GM10847 (cell line): Measurements from ENCODE around the gene RBM34.

Experiments
- POLR2A ChIP-seq: IDR thresholded peaks from 2 replicates; pipeline ENCODE4 v1.6.1; 2011; ENCODE audit not compliant: insufficient read length; ENCODE audit errors: extremely low read depth

Gene RBM34

DNA sequence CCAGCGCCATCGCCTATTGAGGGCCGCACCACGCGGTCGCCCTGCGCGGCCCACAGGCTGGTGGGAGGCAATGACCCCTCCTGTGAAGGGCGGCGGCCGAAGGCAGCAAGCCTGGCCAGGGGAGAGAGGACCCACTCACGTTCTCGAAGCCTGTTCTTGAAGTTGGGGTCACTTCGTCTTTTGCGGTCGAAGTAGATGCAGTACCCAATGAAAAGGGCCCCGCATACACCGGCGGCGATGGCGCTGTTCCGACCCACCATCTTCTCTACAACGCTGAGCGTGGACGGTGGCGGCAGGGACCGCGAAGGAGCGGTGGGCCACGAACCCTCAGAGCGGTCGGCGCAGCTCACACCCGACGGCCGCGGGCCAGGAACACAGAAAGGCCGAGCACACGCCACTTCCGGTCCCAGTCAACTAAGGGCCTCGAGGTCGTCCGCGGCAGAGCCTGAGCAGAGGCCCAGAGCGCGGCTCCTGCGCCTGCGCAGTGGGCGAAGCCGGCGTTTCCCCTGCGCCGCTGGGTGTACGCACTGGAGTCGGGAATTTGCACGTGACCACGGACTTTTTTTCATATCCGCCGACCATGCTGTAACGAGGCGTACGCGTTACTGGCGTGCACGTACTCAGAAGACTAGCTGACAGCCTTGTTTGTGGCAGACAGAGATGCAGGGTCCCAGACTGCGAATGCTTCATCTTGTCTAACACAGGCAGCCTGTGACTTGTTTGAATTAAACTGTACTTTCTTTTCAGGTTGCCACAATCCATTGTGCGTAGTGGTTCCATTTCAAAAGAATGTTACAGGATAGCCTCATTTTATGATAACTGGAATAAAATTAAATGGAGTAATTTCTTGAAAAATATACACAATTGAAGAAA lies 32.4 kb downstream of the RBM34 start, which contains the start of gene TOMM20:
Gene TOMM20, minus strand, starts transcription at position 382 of the 873 bp plus-strand sequence. Its CDS starts 122 bp downstream, at position 260.
- TF ChIP-seq POLR2A: peak; percentile 94

DNA sequence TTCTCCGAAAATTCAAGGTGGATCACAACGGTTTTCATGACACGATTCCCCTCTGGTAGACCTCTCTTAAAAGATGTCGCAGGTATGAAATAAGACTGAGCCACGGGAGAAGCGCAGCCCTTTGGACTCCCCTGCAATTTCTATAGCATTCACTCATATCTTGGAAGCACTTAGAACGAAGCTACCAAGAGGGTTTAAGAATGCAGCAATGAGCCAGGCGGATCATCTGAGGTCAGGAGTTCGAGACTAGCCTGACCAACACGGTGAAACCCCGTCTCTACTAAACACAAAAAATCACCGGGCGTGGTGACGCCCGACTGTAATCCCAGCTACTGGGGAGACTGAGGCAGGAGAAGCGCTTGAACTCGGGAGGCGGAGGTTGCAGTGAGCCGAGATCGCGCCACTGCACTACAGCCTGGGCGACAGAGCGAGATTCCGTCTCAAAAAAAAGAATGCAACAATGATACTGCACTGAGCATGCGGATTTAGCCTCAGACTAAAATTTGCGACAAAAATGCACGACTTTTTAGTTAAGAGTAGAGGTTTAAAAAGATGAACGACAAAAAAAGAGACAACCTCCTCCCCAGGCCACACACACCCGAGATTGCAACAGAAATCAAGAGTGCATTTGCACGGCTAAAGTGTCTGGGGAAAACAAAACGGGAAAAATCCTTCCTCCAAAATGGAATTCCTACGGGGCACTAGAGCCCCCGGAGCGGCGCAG lies 33.2 kb downstream of the RBM34 start:
- no peak for TF ChIP-seq POLR2A

DNA sequence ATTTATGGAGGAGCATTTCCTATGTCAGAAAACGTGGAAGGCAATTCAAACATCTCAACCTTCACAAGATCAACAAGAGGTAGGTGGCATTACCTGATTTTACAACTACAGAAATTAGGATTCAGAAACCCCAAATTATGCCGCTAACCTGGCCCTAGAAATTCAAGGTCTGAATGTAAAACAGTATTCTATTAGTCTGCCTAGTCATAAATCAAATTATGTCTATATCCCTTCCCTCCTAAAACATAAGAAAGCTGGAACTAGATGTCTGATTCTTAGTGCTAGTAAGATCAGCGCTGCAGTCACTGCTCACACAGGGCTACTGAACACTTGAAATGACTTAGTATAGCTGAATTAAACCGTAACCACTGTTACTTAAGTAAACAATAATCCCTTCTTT lies 33.8 kb downstream of the RBM34 start:
- no peak for TF ChIP-seq POLR2A

DNA sequence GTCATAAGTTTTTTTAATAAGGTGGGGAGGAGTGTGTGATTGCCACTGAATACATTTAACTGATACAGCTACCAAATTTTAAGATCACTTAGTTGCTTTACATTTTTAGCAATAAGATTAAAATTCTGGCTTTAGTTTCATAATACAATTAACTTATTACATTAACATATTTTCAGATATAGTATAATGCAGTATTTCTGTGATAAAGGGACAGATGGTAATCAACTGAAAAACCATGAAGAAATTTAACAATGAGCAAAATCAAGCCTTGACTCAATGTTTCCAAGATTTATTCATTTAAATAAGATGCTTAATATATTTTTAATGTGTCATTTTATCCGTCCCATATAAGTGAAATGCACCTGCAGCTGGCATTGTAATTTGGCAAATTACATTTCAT lies 36.4 kb downstream of the RBM34 start:
- no peak for TF ChIP-seq POLR2A

- TF ChIP-seq POLR2A: no peak
Observed at GRCh38 chr1:235124111-235124510, 36.9 kb downstream of the RBM34 start.

- TF ChIP-seq POLR2A: no peak
Observed at GRCh38 chr1:235122348-235122747, 38.7 kb downstream of the RBM34 start.

GRCh38 chr1:235113183-235113917 lies 47.7 kb downstream of the RBM34 start:
- TF ChIP-seq POLR2A: no peak

DNA sequence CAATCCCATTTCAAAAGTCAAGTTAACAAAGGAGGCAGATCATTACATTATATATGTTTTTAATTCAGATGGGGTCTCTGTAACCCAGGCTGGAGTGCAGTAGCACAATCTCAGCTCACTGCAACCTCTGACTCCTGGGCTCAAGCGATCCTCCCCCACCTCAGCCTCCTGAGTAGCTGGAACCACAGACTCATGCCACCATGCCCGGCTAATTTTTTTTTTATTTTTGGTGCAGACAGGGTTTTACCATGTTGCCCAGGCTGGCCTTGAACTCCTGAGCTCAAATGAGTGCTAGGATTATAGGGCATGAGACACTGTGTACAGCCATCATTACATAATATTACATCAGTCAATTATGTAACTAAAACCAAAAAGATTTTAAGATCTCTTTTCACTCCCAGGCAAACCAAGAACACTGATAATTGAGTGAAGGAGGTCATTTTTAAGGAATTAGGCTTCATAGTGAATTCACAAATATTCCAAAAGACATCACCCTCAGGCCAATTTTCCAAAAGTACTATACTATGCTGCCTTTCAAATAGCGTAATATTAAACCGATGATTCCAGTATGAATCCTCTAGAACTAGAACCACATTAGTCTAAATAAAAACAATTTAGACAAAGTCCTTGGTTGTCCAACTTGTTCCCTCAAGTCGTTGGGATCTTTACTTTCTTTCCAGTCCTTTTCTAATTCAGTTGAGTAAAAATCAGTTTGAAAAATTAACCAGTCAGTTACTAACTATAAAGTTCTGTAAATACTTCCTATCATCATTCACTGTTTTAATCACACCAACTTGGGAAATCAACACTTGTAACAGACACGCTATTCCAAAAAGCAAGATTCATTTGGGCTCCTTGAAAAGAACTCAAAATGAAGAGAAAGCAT lies 48.5 kb downstream of the RBM34 start:
- TF ChIP-seq POLR2A: no peak

DNA sequence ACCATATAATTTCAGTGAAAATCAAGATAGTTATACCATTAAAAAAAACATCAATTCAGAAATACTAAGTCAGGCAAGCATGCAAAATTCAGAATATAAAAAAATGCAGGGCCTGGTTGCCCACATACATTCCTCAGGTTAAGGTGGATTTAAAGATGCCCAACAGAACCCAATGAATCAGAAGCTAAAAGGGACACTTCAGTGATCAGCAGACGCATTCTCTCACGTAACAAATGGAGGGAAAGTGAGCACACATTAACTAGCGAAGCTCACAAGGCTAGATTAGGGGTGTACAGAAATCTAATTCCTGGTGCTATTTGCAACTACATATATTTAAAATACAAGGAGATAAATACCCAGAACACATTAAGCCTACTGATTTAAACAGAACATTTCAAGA lies 49.9 kb downstream of the RBM34 start:
- no peak for TF ChIP-seq POLR2A

DNA sequence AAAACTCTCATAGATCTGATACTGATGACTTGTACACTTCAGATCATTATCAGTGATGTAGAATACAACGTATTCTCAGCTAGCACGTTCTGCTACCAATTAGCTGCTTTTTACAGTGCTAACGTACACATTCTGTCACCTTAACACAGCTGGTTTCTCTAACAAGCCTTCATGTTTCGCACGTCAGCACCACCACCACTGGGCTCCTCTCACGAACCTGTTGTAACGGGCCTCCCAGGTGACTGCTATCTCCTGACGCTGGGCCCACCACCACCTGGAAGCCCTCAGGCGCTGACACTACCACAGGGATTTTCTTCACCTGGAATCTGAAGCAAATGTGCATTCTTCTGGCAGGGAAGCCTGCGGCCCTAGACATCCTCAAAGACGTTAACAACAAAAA lies 52.2 kb downstream of the RBM34 start:
- no peak for TF ChIP-seq POLR2A

DNA sequence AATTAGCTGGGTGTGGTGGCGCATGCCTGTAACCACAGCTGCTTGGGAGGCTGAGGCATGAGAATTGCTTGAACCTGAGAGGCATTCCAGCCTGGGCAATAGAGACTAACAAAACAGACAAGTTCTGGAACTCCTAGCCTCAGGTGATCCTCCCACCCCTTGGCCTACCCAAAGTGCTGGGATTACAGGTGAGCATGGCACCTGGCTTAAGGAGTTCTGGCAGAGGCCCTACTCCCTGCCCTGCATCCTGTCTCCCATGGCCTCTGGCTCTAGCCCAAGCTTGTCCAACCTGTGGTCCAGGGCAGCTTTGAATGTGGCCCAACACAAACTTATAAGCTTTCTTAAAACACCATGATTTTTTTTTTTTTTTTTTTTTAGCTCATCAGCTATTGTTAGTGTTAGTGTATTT lies 52.9 kb downstream of the RBM34 start:
- no peak for TF ChIP-seq POLR2A

DNA sequence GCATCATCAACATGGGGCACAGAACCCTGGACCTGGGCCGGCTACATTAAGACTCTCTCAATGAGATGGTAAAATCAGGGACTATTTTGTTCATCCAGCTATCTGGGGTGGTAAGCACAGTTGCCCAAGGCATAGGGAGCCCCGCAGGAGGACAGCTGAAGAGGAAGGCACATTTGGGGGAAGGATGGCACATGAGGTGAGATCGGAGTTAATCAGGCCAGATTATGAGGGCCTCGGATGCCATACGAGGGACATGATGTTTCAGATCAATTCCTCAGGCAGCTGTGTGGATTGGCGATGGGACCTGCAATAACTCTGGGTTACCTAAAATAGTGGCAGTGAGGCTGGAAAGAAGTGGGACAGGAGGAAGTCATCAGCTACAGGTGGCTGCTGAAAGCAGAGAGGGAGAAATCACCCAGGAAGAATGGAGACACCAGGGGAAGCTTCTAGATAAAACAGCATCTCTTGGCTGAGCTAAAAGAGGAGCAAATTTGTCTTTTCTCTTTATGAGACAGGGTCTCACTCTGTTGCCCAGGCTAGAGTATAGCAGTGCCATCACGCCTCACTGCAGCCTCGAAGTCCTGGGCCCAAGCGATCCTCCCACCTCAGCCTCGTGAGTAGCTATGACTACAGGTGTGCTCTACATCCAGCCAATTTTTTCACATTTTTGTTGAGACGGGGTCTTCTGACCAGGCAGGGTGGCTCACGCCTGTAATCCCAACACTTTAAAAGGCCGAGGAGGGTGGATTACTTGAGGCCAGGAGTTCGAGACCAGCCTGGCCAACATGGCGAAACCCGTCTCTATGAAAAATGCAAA lies 53.5 kb downstream of the RBM34 start:
- no peak for TF ChIP-seq POLR2A

DNA sequence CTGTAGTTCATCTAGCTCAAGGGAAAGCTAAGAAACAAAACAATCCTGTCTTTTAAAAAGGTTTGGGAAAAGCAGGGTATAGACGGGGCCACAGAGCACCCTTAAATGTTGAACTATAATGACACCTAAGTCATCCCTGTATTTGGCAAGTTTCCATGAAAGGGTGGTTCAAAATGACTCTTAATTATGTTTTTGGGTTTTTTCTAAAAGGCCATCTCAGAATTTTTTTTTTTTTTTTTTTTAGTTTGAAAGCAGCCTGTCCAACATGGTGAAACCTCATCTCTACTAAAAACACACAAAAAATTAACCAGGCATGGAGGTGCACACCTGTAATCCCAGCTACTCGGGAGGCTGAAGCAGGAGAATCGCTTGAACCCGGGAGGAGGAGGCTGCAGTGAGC lies 54.6 kb downstream of the RBM34 start:
- TF ChIP-seq POLR2A: no peak
